K562 (cell line): ENCODE data around the gene ADRA1B. TPM values are rescaled to one million over a fixed set of nuclear protein-coding genes. Genes with fewer than 3 reads are reported as not detected.

ENCODE experiments used
- ATAC-seq: fragments of 200-7000 bp; cut with Tn5 transposase; 3 replicates; pipeline ENCODE4 v1.9.1; 2020; ENCODE audit warnings: moderate library complexity
- BruUV-seq: library from RNA; stranded (reverse); fragments of 400-500 nt; replicated peaks from 2 replicates; lab custom pipeline; 2021; lab: Mats Ljungman, UMichigan
- CTCF ChIA-PET: fragments of 300-600 bp; formaldehyde crosslinking; extraction: SDS; loops from one replicate; lab custom pipeline; 2021; ENCODE audit warnings: low intra/inter-chr PET ratio; lab: Yijun Ruan, JAX
- POLR2A ChIA-PET: fragments of 300-600, 350-650 bp; sonication (Branson Sonifier 250); formaldehyde crosslinking; extraction: SDS; loops from one replicate; lab custom pipeline; 2021; ENCODE audit warnings: antibody characterized with exemption, inconsistent platforms; lab: Yijun Ruan, JAX
- DNase-seq, 4 experiments: peaks; one replicate each; pipeline versions ENCODE4 v3.0.0 to v3.0.0-alpha.2; 2011 to 2018; ENCODE audit warnings: low spot score in 3 of 4, mixed read lengths in 3 of 4; ENCODE audit errors: extremely low read depth in 1 of 4
- FAIRE-seq: peaks from 2 replicates; lab custom pipeline; 2011; peaks lifted over from hg19 to GRCh38; lab: Jason Lieb, UNC
- H2AFZ ChIP-seq: 2 replicates; pipeline ENCODE4 v1.6.0; 2011; ENCODE audit warnings: low read depth, low read length, control low read depth, inconsistent platforms
- H3K27ac ChIP-seq: fragments of 200-600 bp; 3 replicates; pipeline ENCODE4 v1.8.0; 2011; ENCODE audit warnings: low read depth, mild to moderate bottlenecking, control low read depth, inconsistent platforms, low read length, moderate library complexity, mixed read lengths; ENCODE audit errors: extremely low read depth
- H3K27me3 ChIP-seq, 2 experiments: fragments of 300-600 bp in 1 of 2; 2 replicates in 1 of 2; 3 replicates in 1 of 2; pipeline versions ENCODE4 v1.6.0 to v1.8.0; 2011; ENCODE audit warnings: inconsistent platforms in 2 of 2, low read length in 2 of 2, mild to moderate bottlenecking in 1 of 2, mixed read lengths in 1 of 2, moderate library complexity in 1 of 2; ENCODE audit not compliant: control insufficient read depth in 2 of 2, insufficient read depth in 2 of 2
- H3K36me3 ChIP-seq: fragments of 300-600 bp; 3 replicates; pipeline ENCODE4 v1.8.0; 2011; ENCODE audit warnings: mild to moderate bottlenecking, low read length, inconsistent platforms; ENCODE audit not compliant: control insufficient read depth, insufficient read depth
- H3K4me1 ChIP-seq, 2 experiments: fragments of 200-600 bp in 1 of 2; replicated peaks in 1 of 2; 2 replicates in 1 of 2; 3 replicates in 1 of 2; pipeline versions ENCODE4 v1.5.1 to v1.8.0; 2011; ENCODE audit warnings: inconsistent platforms in 2 of 2, low read length in 2 of 2, mild to moderate bottlenecking in 1 of 2, mixed read lengths in 1 of 2, moderate library complexity in 1 of 2; ENCODE audit not compliant: control insufficient read depth in 2 of 2, insufficient read depth in 2 of 2
- H3K4me2 ChIP-seq: 2 replicates; pipeline ENCODE4 v1.6.1; 2011; ENCODE audit warnings: low read length, control low read depth, inconsistent platforms, mixed read lengths; ENCODE audit not compliant: insufficient read depth
- H3K4me3 ChIP-seq: fragments of 200-600 bp; sonication (generic), shearing (Covaris generic); 2 replicates; pipeline ENCODE4 v1.5.1; 2016; ENCODE audit warnings: control low read depth, inconsistent platforms
- H3K79me2 ChIP-seq: fragments of 200-600 bp; 3 replicates; pipeline ENCODE4 v1.8.0; 2011; ENCODE audit warnings: low read length, inconsistent platforms; ENCODE audit not compliant: control insufficient read depth, insufficient read depth
- H3K9ac ChIP-seq, 2 experiments: 2 replicates each; pipeline versions ENCODE4 v1.6.0 to v1.6.1; 2011; ENCODE audit warnings: low read depth in 2 of 2, low read length in 2 of 2, control low read depth in 1 of 2, inconsistent platforms in 1 of 2, mild to moderate bottlenecking in 1 of 2, mixed read lengths in 1 of 2; ENCODE audit not compliant: insufficient read depth in 1 of 2
- H3K9me1 ChIP-seq: one replicate; pipeline ENCODE4 v1.6.0; 2011; ENCODE audit warnings: inconsistent platforms, mild to moderate bottlenecking, low read length, moderate library complexity; ENCODE audit not compliant: control insufficient read depth, insufficient read depth
- H3K9me3 ChIP-seq: replicated peaks from 2 replicates; pipeline ENCODE4 v1.5.1; 2011; ENCODE audit warnings: low read depth, low read length, inconsistent platforms; ENCODE audit not compliant: control insufficient read depth, insufficient read depth
- H4K20me1 ChIP-seq: replicated peaks from 2 replicates; pipeline ENCODE4 v1.6.1; 2011; ENCODE audit warnings: low read length, inconsistent platforms, mixed read lengths; ENCODE audit not compliant: control insufficient read depth, insufficient read depth
- ELK3 ChIP-seq: fragments of 450-650 bp; formaldehyde crosslinking; IDR thresholded peaks from 2 replicates; pipeline ENCODE4 v1.4.0; 2020; ENCODE audit warnings: mild to moderate bottlenecking
- ESRRA ChIP-seq: fragments of 450-650 bp; IDR thresholded peaks from 2 replicates; pipeline ENCODE4 v1.6.1; 2014; ENCODE audit warnings: low read depth, mild to moderate bottlenecking, moderate library complexity, borderline replicate concordance
- PREB ChIP-seq: sonication (generic); formaldehyde crosslinking; IDR thresholded peaks from 2 replicates; pipeline ENCODE4 v1.8.1; 2023; ENCODE audit warnings: mild to moderate bottlenecking, missing genetic modification reagents
- TCF7 ChIP-seq: sonication (generic); IDR thresholded peaks from 2 replicates; pipeline ENCODE4 v1.6.1; 2016; ENCODE audit warnings: antibody characterized with exemption, borderline replicate concordance
- ZNF316 ChIP-seq: fragments of 450-650 bp; IDR thresholded peaks from 2 replicates; pipeline ENCODE4 v1.6.1; 2016
- ZNF57 ChIP-seq: fragments of 450-650 bp; formaldehyde crosslinking; IDR thresholded peaks from 2 replicates; pipeline ENCODE4 v1.4.0; 2020; ENCODE audit warnings: mild to moderate bottlenecking, moderate library complexity
- WGBS: fragments of 100-300 bp; shearing (Covaris generic); methylation state at CpG from one replicate; pipeline ENCODE4 v1.1.6; 2016; ENCODE audit warnings: low coverage, mixed read lengths; ENCODE audit not compliant: insufficient coverage; ENCODE audit errors: missing lambda C conversion rate; 5-methylcytosine and 5-hydroxymethylcytosine counted together
- in situ Hi-C: fragments of 300-500 bp; cut with MboI; formaldehyde crosslinking; loops from 4 replicates; pipeline ENCODE4 v1.15.0; 2018; ENCODE audit warnings: inconsistent platforms, mixed read lengths
- intact Hi-C: fragments of 100-400 bp; cut with micrococcal nuclease; formaldehyde crosslinking; loops from 2 replicates; pipeline ENCODE4 v1.14.2; 2022
- polyA plus RNA-seq, 8 experiments: library from polyadenylated mRNA; depleted of rRNA in 4 of 8; stranded (reverse) in 5 of 8; unstranded in 3 of 8; fragments of >200 nt; fragmentation: Nextera tagmentation in 2 of 8; fragmentation: Illumina TruSeq in 1 of 8; extraction: Ambion mirVana in 2 of 8; extraction: Trizol in 1 of 8; gene quantifications; 2 replicates each; pipeline versions ENCODE4 v1.2.1 to v1.2.3, GENCODE V29; 2011 to 2014; ENCODE audit warnings: inconsistent platforms in 1 of 8, missing spikeins in 1 of 8
- total RNA-seq, 7 experiments: library from RNA; depleted of rRNA in 6 of 7; stranded (reverse); fragments of >200 nt in 6 of 7; fragmentation: Illumina TruSeq in 2 of 7; extraction: Trizol in 2 of 7; gene quantifications; 2 replicates each; pipeline versions ENCODE4 v1.2.1 to v1.2.3, GENCODE V29; 2011 to 2021; ENCODE audit warnings: low replicate concordance in 1 of 7

Gene ADRA1B
- total and polyA plus RNA-seq, 9 of the 15 experiments (the other 6 are each of a cell fraction or from before 2014, with no cell fraction given), result not detected

GRCh38 chr5:159923008-159923407 lies 6.7 kb downstream of the ADRA1B start:
- ChIA-PET POLR2A (interaction anchor here (0.6 kb wide), 1 partner anchor 881 kb away, joined by 3 read pairs; no protein-coding TSS in a partner anchor), CTCF (no interaction called here)
- in situ Hi-C loops, result no loop called here
- Histone ChIP-seq H3K27ac (no peak overlapping the region), H3K4me1 (no peaks in the 10 kb centered on the region), H3K4me2 (no peak overlapping the region), H3K79me2 (no peaks in the 10 kb centered on the region), H3K36me3 (no peaks in the 10 kb centered on the region), H3K9me3 (no peaks in the 10 kb centered on the region), H3K9me1 (no peaks in the 10 kb centered on the region), H4K20me1 (no peaks in the 10 kb centered on the region), H3K9ac (no peak overlapping the region), H3K27me3 (peaks cover 3 to 11% of the 10 kb centered on the region in 2 experiments; a peak in 4 of 5 replicates), H3K4me3 (no peak overlapping the region), H2AFZ (no peak overlapping the region)
- TF ChIP-seq ELK3, result no peak
- TF ChIP-seq ZNF57 (CRISPR knock-in tag), result no peak
- TF ChIP-seq ZNF316, result no peak
- TF ChIP-seq ESRRA, result no peak
- no peak for TF ChIP-seq TCF7
- no peak for TF ChIP-seq PREB (CRISPR knock-in tag)
- no TSS peak for BruUV-seq
- intact Hi-C loops, result no loop called here
- DNase-seq (no peak), ATAC-seq (no peak; the same call in 2 of the 3 replicates), FAIRE-seq (no peak)
- under 1% methylated on average over 7 of the region's 7 CpGs for WGBS
